Bronchial epithelial cell (primary cell): ENCODE data around the gene AGBL1. TPM values are rescaled to one million over a fixed set of nuclear protein-coding genes. Genes with fewer than 3 reads are reported as not detected.

Experiments
- DNase-seq: peaks from one replicate; pipeline ENCODE4 v3.0.0-alpha.2; 2010; ENCODE audit warnings: low read depth
- FAIRE-seq: peaks from 2 replicates; lab custom pipeline; 2011; peaks lifted over from hg19 to GRCh38; lab: Jason Lieb, UNC
- H3K27me3 ChIP-seq: 2 replicates; pipeline ENCODE4 v1.5.1; 2011; ENCODE audit warnings: low read length; ENCODE audit not compliant: control insufficient read depth, insufficient read depth
- H3K36me3 ChIP-seq: 2 replicates; pipeline ENCODE4 v1.5.1; 2011; ENCODE audit warnings: low read length; ENCODE audit not compliant: control insufficient read depth, insufficient read depth
- H3K4me3 ChIP-seq: 2 replicates; pipeline ENCODE4 v1.5.1; 2011; ENCODE audit warnings: mild to moderate bottlenecking, low read depth, low read length, control low read depth
- CTCF ChIP-seq: IDR thresholded peaks from 2 replicates; pipeline ENCODE4 v1.5.1; 2011; ENCODE audit warnings: mild to moderate bottlenecking, moderate library complexity, low read length, control low read depth, inconsistent platforms; ENCODE audit not compliant: insufficient read depth, severe bottlenecking
- total RNA-seq: library from RNA; depleted of rRNA; stranded (reverse); fragments of >200 nt; gene quantifications from 2 replicates; pipeline ENCODE4 v1.2.1, GENCODE V29; 2014

The AGBL1 gene
- total RNA-seq, 1 donor from 2014 or later: not detected

GRCh38 chr15:86842199-86842598 lies 762.5 kb downstream of the AGBL1 start:
- TF ChIP-seq CTCF: no peak
- DNase-seq (no peak), FAIRE-seq (no peak)
- Histone ChIP-seq H3K36me3 (no peaks in the 10 kb centered on the region), H3K27me3 (no peaks in the 10 kb centered on the region), H3K4me3 (no peak overlapping the region)

- TF ChIP-seq CTCF: no peak
- H3K36me3 ChIP-seq: no peaks in the 10 kb centered on the region
- no peak for FAIRE-seq
- no peak overlapping the region for H3K4me3 ChIP-seq
- no peaks in the 10 kb centered on the region for H3K27me3 ChIP-seq
- no peak for DNase-seq
Measured at GRCh38 chr15:86846036-86846435, 766.4 kb downstream of the AGBL1 start.

GRCh38 chr15:86849136-86849535 lies 769.5 kb downstream of the AGBL1 start:
- Histone ChIP-seq H3K27me3 (no peaks in the 10 kb centered on the region), H3K4me3 (no peak overlapping the region), H3K36me3 (no peaks in the 10 kb centered on the region)
- DNase-seq (no peak), FAIRE-seq (no peak)
- TF ChIP-seq CTCF: no peak

- DNase-seq (no peak), FAIRE-seq (no peak)
- Histone ChIP-seq H3K4me3 (no peak overlapping the region), H3K27me3 (no peaks in the 10 kb centered on the region), H3K36me3 (no peaks in the 10 kb centered on the region)
- no peak for TF ChIP-seq CTCF
Measured at GRCh38 chr15:86849558-86850285, 770.1 kb downstream of the AGBL1 start.

GRCh38 chr15:86850939-86851338 lies 771.3 kb downstream of the AGBL1 start:
- DNase-seq (no peak), FAIRE-seq (no peak)
- H3K27me3 ChIP-seq: no peaks in the 10 kb centered on the region
- H3K4me3 ChIP-seq: no peak overlapping the region
- no peak for TF ChIP-seq CTCF
- no peaks in the 10 kb centered on the region for H3K36me3 ChIP-seq

- Histone ChIP-seq H3K27me3 (no peaks in the 10 kb centered on the region), H3K36me3 (no peaks in the 10 kb centered on the region), H3K4me3 (no peak overlapping the region)
- FAIRE-seq (no peak), DNase-seq (no peak)
- TF ChIP-seq CTCF: no peak
Measured at GRCh38 chr15:86852741-86853140, 773.1 kb downstream of the AGBL1 start.
